Stimulated activated CD4-positive, alpha-beta T cell treated with anti-CD3 and anti-CD28 coated beads, TNF-alpha, amount 100 ng/mL, for 24 hours (primary cell): ENCODE data around the gene CHD9.
A peak's percentile ranks its signal among the peaks of the same experiment; 100 is the strongest.
"Not testable (repeated sequence)": the region's sequence is repeated elsewhere in the genome, so short reads cannot be mapped to it uniquely, and the experiment has no call there.

Source experiments
- DNase-seq, 3 experiments: peaks; one replicate each; pipeline ENCODE4 v3.0.0-alpha.2; 2020; ENCODE audit warnings: low read depth in 3 of 3

Gene CHD9, protein sequence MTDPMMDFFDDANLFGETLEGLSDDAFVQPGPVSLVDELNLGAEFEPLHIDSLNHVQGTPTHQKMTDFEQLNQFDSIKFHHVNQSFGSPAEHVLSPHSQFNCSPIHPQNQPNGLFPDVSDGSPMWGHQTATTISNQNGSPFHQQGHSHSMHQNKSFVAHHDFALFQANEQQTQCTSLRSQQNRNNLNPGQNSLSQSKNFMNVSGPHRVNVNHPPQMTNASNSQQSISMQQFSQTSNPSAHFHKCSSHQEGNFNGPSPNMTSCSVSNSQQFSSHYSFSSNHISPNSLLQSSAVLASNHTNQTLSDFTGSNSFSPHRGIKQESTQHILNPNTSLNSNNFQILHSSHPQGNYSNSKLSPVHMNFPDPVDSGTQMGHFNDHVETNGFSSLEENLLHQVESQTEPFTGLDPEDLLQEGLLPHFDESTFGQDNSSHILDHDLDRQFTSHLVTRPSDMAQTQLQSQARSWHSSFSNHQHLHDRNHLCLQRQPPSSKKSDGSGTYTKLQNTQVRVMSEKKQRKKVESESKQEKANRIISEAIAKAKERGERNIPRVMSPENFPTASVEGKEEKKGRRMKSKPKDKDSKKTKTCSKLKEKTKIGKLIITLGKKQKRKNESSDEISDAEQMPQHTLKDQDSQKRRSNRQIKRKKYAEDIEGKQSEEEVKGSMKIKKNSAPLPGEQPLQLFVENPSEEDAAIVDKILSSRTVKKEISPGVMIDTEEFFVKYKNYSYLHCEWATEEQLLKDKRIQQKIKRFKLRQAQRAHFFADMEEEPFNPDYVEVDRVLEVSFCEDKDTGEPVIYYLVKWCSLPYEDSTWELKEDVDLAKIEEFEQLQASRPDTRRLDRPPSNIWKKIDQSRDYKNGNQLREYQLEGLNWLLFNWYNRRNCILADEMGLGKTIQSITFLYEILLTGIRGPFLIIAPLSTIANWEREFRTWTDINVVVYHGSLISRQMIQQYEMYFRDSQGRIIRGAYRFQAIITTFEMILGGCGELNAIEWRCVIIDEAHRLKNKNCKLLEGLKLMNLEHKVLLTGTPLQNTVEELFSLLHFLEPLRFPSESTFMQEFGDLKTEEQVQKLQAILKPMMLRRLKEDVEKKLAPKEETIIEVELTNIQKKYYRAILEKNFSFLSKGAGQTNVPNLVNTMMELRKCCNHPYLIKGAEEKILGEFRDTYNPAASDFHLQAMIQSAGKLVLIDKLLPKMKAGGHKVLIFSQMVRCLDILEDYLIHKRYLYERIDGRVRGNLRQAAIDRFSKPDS (N-terminal part only)

DNA sequence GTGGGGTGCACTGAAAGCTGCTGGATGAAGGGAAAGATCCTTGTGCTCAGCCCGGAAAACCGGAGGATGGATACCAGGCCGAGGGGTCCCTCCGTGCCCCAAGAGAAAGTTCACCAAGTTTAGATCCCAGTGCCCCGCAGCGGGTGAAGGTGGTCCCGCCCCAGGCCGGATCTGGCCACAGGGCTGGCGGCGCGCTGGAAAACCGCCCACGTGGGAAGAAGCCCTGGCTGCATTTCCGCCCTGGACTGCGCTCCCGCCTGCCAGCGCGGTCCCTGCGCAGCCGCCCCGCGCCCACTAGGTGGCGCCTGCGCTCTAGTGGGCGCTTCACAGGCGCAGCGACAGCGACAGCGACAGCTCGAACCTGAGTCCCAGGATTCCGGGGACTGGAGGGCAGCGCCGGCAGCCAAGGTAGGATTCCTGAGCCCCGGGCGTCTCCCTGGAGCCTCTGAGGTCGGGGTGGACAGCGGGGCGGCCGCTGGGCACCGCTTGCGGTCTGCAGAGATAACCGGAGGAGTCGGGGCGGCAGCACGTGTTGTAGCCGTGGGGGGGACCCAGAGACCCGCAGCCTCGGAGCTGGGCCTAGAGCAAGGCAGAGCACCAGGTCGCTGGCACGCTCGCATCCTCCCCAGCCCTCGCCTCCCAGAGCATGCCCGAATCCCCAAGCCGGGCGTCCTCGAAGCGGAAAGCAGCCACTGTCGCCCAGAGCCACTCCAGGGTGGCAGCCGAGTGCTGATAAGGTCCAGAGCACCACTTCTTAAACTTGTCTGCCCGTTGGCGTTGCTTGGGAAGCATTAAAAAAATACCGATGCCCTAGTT, at the start of gene CHD9:
Gene CHD9, plus strand, starts transcription at position 322 of the 816 bp plus-strand sequence. CDS start 101,099 bp downstream, outside the sequence.
- peak; percentile 38 to 69 (median 56) for DNase-seq

DNA sequence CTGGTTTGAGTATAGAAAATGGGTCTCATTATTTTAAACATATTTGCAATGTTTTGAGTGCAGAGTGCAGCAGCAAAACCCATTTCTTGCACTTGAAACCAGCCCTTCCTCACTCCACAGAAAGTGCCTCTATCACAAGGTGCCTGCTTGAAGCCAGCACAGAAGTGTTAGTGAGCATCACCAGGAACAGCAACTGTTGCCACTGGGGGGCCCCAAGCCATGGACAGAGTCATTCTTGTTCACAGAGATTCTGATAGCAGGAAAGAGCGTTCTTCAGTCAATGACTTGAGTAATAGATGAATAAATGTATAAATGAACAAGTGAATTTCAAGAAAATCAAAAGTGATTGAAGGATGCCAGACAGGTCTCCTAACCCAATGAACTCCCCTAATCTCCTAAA, 47.7 kb upstream of the CHD9 start:
- no peak for DNase-seq

DNA sequence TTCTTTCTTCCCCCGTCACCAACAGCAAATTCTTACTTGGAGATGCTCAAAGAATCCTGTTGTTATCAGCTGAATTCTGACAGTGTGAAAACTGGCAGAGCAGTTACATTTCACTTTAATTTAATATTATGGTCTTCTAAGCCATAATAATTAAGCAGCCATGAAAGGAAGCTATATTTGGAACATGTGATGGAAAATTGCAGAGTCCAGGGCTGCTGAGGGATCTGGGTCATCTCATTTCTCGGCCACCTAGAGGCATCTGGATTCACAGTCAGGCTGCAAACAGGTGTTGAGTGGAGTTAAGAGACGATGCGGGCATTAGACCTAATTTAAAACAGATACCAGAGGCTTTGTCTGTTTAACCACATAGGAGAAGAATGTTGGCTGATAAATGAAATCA, 40.5 kb upstream of the CHD9 start:
- DNase-seq, result no peak

DNA sequence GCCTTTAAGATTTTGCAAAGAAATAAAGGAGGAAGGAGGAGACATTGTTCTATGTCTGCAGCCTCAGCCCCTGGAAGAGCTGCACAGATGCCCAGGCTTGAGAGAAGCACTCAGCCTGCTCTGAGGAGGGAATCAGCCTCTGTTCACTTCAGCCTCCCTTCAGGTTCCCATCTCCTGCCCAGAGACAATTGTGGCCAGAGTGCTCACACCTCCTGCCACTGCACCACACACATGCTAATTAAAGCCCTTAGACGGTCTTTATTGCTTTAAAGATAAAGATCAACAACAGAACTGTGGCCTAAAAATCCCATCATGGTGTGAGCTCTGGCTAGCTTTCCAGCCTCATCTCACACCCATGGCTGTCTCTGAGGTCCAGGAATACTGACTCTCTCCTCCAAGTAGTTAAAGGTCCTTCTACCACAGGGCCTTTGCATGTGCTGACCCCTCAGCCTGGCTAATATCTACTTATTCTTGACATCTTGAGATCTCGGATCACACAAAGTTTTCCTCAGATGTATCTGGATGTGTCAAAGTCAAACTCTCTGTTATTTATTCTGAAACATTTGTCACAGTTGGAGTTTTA, 35.9 kb upstream of the CHD9 start:
- no peak for DNase-seq

DNA sequence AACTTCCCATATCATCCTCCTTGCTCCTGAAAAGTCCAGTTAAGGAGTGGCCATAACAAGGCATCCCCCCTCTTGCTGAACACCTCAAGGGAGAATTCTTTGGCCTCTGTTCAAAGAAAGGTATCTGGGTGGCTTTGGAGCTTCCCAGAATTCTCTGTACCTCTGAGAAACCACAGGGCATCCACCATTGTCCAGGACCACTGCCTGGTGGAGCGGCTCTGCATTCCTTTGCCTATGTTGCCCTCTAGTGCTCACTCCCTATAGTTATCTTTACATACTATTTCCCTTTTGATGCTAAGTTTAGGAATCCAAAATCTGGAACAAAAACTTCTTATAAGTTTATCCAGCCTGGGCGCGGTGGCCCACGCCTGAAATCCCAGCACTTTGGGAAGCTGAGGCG, 32.4 kb upstream of the CHD9 start:
- DNase-seq, result no peak

DNA sequence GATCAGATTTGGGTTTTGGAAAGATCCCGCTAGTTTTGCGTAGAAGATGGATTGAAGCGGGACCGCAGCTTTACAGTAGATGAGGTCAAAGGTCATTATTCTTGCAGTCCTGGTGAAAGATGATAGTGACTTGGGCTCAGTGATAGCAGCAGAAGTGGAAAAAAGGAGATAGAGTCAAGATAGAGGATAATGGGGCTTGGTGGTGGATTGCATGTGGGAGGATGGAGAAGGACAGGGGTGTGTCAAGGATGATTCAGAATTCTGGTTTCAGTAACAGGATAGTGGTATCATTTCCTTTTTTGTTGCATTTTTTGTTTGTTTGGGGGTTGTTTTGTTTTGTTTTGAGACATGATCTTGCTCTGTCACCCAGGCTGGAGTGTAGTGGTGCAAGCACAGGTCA, 30.7 kb upstream of the CHD9 start:
- DNase-seq, result no peak

DNA sequence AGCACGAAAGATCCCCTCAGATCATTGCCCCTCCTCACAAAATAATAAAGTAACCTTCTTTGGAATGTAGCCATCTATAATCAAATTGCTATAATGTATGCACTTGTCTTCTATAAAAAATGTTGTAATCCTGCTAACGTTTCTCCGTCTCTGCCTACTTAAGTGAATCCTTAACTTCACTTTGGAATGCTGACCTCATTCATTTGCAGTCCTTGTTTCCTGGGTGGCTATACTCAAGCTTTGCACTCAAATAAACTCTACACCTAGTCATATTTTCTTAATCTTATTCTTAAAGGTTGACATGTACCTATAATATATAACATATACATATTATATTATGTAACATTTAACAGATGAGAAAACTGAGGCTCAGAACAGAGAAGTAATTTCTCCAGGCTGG, 24.8 kb upstream of the CHD9 start:
- no peak for DNase-seq

DNA sequence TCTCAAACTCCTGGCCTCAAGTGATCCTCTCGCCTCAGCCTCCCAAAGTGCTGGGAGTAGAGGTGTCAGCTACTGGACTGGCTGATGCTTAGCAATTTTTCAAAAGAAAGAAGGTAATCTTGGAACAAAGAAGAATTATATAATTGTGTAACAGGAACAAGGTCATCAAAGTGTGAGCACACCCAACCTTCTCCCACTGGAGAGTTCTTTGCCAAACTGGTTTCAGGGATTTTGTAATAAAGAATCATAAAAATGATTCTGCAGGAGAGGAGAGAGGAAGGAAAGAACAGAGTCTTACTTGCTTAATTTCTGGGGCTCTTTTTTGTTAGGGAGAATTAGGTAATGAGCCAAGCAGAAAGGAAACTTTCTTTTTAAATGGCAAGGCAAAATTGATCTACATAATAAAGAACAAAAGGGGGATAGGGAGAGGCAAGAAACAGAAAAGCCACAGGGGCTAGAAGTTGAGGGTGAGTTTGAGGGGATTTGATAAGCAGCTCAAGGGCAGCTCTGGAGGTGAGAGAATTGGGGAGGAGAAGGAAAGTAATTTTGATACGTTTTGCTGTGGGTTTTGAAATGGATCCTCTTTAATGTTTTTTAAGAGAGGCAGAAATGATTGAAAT, 23.4 kb upstream of the CHD9 start:
- no peak for DNase-seq

DNA sequence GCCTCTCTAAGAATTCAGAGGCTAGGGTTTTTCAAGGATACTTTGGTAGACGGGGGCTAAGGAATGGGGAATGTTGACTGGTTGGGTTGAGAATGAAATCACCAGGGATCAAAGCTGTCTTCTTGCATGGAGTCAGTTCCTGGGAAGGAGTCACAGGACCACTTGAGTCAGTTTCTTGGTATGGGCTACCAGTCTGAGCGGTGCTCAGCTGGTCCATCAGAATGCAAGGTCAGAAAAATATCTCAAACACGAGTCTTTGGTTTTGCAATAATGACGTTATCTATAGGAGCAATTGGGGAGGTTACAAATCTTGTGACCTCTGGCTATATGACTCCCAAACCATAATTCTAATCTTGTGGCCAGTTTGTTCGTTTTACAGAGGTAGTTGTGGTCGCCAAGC, 20.5 kb upstream of the CHD9 start:
- DNase-seq, result no peak

DNA sequence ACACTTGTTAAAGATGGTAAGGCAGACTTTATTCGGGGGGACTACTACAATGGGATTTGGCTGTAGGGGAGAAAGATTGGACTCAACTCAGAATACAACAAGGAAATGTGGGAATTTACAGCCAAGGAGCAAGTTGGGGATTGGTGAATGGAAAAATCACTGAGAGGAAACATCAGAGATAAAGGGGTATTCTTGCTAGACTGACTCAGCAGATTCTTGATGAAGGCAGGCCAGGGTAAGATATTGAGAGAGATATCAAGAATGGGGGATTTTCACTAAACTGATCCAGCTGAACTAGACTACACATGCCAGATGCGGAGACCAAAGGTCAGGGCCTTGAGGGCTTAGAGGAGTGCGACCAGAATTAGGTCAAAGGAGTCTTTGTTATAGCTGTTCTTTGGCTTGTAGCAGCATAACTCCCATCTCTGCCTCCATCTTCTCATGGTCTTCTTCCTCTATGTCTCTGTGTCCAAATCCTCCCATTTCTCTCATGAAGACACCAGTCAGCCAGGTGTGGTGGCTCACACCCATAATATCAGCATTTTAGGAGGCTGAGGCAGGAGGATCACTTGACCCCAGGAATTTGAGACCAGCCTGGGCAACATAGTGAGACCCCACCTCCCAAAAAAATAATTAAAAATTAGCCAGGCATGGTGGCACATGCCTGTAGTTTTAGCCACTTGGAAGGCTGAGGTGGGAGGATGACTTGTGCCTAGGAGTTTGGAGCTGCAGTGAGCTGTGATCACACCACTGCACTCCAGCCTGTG, 19.4 kb upstream of the CHD9 start:
- DNase-seq, result no peak

DNA sequence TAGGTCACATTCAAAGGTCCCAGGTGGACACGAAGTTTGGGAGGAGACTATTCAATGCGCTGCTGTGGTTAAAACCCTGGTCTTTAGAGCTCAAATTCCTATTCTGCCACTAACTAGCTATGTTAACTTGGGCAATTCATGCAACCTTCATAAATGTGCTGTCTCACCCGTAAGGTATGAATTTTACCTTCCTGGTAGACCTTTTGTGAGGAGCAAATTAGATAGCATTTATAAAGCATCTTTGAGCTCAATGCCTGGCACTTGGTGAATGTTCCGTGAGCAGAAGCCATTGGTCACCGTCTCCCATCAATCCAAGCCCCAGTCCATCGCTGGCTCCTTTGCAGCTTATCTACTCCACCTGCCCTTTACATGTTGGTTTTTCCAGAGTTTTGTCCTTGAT, 18.7 kb upstream of the CHD9 start:
- no peak for DNase-seq

DNA sequence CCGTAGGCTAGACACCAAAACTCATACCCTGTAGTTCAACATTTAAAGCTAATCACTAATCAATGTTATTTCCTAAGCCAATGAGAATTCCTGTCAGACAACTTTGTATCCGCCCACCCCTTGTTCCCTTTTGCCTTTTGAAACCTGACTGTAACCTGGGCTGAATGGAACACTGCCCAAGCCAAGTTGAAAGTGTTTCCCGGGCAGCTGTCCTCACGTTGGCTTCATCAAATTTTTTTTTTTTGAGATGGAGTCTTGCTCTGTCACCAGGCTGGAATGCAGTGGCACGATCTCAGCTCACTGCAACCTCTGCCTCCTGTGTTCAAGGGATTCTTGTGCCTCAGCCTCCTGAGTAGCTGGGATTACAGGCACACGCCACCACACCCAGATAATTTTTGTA, 18.1 kb upstream of the CHD9 start:
- DNase-seq, result not testable (repeated sequence)

DNA sequence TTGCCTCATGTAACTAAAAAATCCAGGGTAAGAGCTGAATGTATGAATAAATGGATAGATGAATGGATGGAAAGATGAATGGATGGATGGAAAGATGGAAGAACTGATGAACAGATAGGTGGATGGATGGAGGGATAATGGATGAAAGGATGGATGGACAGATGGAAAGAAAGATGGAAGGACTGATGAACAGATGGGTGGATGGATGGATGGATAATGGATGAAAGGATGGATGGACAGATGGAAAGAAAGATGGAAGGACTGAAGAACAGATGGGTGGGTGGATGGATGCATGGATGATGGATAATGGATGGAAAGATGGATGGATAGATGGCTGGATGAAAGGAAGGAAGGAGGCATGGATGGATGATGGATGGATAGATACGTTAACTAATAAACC, 14.0 kb upstream of the CHD9 start:
- no peak for DNase-seq

DNA sequence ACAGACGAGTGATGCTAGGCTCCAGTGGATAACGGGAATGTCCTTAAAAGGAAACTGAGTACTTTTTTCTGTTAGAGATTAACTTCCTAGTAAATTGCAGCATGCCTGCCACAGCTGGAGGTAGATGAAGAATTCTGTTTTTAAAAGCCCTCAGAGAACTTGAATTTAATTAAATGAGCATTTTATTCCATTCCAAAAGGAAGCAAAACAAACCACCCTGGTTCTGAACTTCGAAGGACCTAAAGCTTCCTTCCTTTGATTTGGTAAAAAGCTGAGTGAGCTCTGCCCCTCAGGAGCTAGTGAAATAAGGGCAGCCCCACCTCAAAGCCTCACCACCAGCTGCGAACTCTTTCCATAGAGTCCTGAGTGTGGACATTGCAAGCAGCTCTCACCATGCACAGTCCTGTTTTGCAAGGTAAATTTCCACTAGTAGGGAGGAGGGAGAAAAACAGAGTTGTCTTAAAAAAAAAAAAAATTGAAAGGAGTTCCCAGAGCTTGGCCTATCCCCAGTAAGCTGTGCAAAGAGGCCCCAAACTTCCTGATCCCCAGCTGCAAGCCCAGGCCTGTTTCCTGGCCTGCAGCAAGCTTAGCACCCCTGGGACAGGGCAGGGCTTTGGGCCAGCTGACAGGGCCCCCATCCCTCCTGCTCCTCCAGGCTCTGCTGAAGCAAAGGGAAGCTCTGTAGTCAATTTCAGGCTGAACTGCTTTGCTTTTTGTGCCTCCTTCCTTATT, 13.3 kb upstream of the CHD9 start:
- no peak for DNase-seq

DNA sequence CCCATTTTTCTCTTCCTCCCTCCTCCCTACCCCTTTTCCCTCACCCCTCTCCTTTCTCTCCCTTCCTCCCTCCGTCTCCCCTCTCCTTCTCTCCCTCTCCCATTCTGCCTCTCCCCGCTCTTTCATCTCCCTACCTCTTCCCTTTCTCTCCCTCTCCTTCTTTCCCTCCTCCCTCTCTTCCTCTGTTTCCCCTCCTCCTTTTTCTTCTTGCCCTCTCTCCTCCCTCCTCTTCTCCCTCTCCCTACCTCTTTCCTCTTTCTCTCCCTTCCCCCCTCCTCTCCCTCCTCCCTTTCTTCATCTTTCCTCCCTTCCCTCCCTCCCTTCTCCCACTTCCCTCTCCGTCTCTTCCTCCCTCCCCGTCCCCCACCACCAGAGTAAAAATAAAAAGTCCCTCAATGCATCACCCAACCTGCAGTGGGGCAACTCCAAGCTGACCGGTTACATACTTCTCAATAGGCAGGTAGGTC, 12.5 kb upstream of the CHD9 start:
- DNase-seq, result no peak

DNA sequence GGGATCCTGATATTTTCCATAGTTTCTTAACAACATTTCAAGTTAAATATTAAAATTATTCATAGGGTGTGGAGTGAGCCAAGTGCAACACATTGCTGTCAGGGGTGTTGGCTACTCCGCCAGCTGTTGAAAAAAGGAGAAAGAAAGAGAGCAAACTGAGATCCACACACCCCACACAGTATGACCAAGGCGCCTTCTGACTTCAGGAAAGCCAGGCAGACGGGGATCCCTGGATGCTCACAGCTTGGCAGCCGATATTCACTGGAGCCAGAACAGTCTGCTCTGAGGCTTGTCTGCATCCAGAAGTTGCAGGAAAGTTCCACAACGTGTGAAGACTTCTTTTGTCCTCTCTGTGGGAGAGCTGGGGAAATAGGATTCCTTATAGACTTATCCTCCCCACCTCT, 11.4 kb upstream of the CHD9 start:
- DNase-seq, result no peak

DNA sequence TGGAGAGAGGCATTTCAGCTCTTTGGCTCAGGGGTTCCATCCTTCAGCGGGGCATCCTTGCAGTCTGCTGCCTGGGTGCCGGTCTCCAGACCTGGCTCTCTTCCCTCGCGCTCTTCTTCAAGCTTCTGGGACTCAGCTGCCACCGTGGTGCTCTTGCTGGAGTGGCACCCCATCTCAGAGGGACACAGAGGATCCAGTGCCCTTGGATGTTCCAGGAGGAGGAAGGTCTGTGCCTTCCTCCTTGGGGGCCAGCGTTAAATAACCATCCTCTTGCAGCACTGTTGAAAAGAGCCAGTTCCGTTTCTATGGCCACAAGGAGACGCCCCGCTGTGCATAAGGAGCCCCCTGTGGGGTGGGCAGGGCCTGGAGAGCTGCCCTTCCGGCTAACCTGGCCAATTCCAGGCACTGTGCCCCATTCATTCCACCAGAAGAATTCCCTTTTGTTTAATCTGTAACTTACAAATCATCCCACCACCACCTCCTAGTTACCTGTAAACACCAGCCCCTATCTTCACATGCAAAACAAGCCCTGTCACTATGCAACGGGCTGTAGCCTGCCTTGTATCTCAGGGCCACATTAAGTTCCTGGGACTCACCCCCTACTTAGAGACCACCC, 10.7 kb upstream of the CHD9 start:
- DNase-seq, result no peak
